Stimulated activated naive CD4-positive, alpha-beta T cell (primary cell): ENCODE data around the gene NHSL1.

ENCODE experiments used
- DNase-seq, 6 experiments: peaks; one replicate each; lab custom pipeline; 2025; lab: John Stamatoyannopoulos, UW

NHSL1 gene

DNA sequence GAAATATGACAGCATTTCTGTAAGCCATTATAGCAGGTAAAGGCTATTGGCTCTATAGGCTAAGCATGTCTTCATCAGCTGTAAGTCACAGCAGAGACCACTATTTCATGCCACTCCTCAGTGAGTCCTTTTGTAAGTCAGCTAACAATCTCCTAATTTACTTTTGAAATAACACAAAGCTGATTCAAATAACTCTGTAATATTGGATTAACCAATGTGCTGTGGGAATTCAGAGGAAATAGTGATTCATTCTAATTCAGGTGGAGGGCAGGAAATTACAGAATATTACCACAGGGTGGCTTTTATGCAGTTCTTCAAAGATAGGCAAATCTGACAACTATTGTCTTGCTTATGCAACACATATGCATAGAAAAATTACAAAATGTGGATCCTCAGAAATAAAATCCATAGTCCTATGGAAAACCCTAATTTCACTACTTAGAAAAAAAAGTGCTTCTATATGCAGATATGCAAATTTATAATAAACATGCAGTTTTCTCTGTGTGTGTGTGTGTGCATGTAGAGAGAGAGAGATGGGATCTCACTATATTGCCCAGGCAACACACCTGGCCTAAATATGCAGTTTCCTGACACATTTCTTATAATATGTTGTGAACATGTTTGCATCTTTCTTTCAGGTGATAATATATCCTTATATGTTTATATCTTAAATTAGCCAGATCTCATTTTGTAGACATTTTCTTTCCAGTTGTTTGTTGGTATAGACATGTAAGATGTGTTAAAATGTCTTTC, 126.4 kb downstream of the NHSL1 start:
- DNase-seq, result peak in 2 of 6 experiments; percentile 7 to 12
